K562 (cell line): ENCODE data around the gene ZSCAN25. TPM values are rescaled to one million over a fixed set of nuclear protein-coding genes. Genes with fewer than 3 reads are reported as not detected.

ENCODE experiments used
- ATAC-seq: fragments of 200-7000 bp; cut with Tn5 transposase; 3 replicates; pipeline ENCODE4 v1.9.1; 2020; ENCODE audit warnings: moderate library complexity
- BruUV-seq: library from RNA; stranded (reverse); fragments of 400-500 nt; replicated peaks from 2 replicates; lab custom pipeline; 2021; lab: Mats Ljungman, UMichigan
- CTCF ChIA-PET: fragments of 300-600 bp; formaldehyde crosslinking; extraction: SDS; loops from one replicate; lab custom pipeline; 2021; ENCODE audit warnings: low intra/inter-chr PET ratio; lab: Yijun Ruan, JAX
- POLR2A ChIA-PET: fragments of 300-600, 350-650 bp; sonication (Branson Sonifier 250); formaldehyde crosslinking; extraction: SDS; loops from one replicate; lab custom pipeline; 2021; ENCODE audit warnings: antibody characterized with exemption, inconsistent platforms; lab: Yijun Ruan, JAX
- DNase-seq, 4 experiments: peaks; one replicate each; pipeline versions ENCODE4 v3.0.0 to v3.0.0-alpha.2; 2011 to 2018; ENCODE audit warnings: low spot score in 3 of 4, mixed read lengths in 3 of 4; ENCODE audit errors: extremely low read depth in 1 of 4
- FAIRE-seq: peaks from 2 replicates; lab custom pipeline; 2011; peaks lifted over from hg19 to GRCh38; lab: Jason Lieb, UNC
- H2AFZ ChIP-seq: 2 replicates; pipeline ENCODE4 v1.6.0; 2011; ENCODE audit warnings: low read depth, low read length, control low read depth, inconsistent platforms
- H3K27ac ChIP-seq: fragments of 200-600 bp; 3 replicates; pipeline ENCODE4 v1.8.0; 2011; ENCODE audit warnings: low read depth, mild to moderate bottlenecking, control low read depth, inconsistent platforms, low read length, moderate library complexity, mixed read lengths; ENCODE audit errors: extremely low read depth
- H3K27me3 ChIP-seq, 2 experiments: fragments of 300-600 bp in 1 of 2; 2 replicates in 1 of 2; 3 replicates in 1 of 2; pipeline versions ENCODE4 v1.6.0 to v1.8.0; 2011; ENCODE audit warnings: inconsistent platforms in 2 of 2, low read length in 2 of 2, mild to moderate bottlenecking in 1 of 2, mixed read lengths in 1 of 2, moderate library complexity in 1 of 2; ENCODE audit not compliant: control insufficient read depth in 2 of 2, insufficient read depth in 2 of 2
- H3K36me3 ChIP-seq: fragments of 300-600 bp; 3 replicates; pipeline ENCODE4 v1.8.0; 2011; ENCODE audit warnings: mild to moderate bottlenecking, low read length, inconsistent platforms; ENCODE audit not compliant: control insufficient read depth, insufficient read depth
- H3K4me1 ChIP-seq, 2 experiments: fragments of 200-600 bp in 1 of 2; replicated peaks in 1 of 2; 2 replicates in 1 of 2; 3 replicates in 1 of 2; pipeline versions ENCODE4 v1.5.1 to v1.8.0; 2011; ENCODE audit warnings: inconsistent platforms in 2 of 2, low read length in 2 of 2, mild to moderate bottlenecking in 1 of 2, mixed read lengths in 1 of 2, moderate library complexity in 1 of 2; ENCODE audit not compliant: control insufficient read depth in 2 of 2, insufficient read depth in 2 of 2
- H3K4me2 ChIP-seq: 2 replicates; pipeline ENCODE4 v1.6.1; 2011; ENCODE audit warnings: low read length, control low read depth, inconsistent platforms, mixed read lengths; ENCODE audit not compliant: insufficient read depth
- H3K4me3 ChIP-seq: fragments of 200-600 bp; sonication (generic), shearing (Covaris generic); 2 replicates; pipeline ENCODE4 v1.5.1; 2016; ENCODE audit warnings: control low read depth, inconsistent platforms
- H3K79me2 ChIP-seq: fragments of 200-600 bp; 3 replicates; pipeline ENCODE4 v1.8.0; 2011; ENCODE audit warnings: low read length, inconsistent platforms; ENCODE audit not compliant: control insufficient read depth, insufficient read depth
- H3K9ac ChIP-seq, 2 experiments: 2 replicates each; pipeline versions ENCODE4 v1.6.0 to v1.6.1; 2011; ENCODE audit warnings: low read depth in 2 of 2, low read length in 2 of 2, control low read depth in 1 of 2, inconsistent platforms in 1 of 2, mild to moderate bottlenecking in 1 of 2, mixed read lengths in 1 of 2; ENCODE audit not compliant: insufficient read depth in 1 of 2
- H3K9me1 ChIP-seq: one replicate; pipeline ENCODE4 v1.6.0; 2011; ENCODE audit warnings: inconsistent platforms, mild to moderate bottlenecking, low read length, moderate library complexity; ENCODE audit not compliant: control insufficient read depth, insufficient read depth
- H3K9me3 ChIP-seq: replicated peaks from 2 replicates; pipeline ENCODE4 v1.5.1; 2011; ENCODE audit warnings: low read depth, low read length, inconsistent platforms; ENCODE audit not compliant: control insufficient read depth, insufficient read depth
- H4K20me1 ChIP-seq: replicated peaks from 2 replicates; pipeline ENCODE4 v1.6.1; 2011; ENCODE audit warnings: low read length, inconsistent platforms, mixed read lengths; ENCODE audit not compliant: control insufficient read depth, insufficient read depth
- CCNT2 ChIP-seq: IDR thresholded peaks from 2 replicates; pipeline ENCODE4 v1.6.1; 2011; ENCODE audit warnings: borderline replicate concordance, low read depth, mild to moderate bottlenecking, moderate library complexity, mixed read lengths, low read length; ENCODE audit not compliant: insufficient read length; ENCODE audit errors: extremely low read depth
- DMBX1 ChIP-seq: fragments of 250-450 bp; sonication (Bioruptor Pico); IDR thresholded peaks from 2 replicates; pipeline ENCODE4 v1.8.0; 2022; ENCODE audit warnings: inconsistent platforms, mild to moderate bottlenecking, moderate library complexity, borderline replicate concordance
- DNMT1 ChIP-seq: fragments of 450-650 bp; IDR thresholded peaks from 2 replicates; pipeline ENCODE4 v1.6.1; 2016; ENCODE audit warnings: antibody characterized with exemption, mild to moderate bottlenecking
- EP400 ChIP-seq: fragments of 450-650 bp; IDR thresholded peaks from 2 replicates; pipeline ENCODE4 v1.6.1; 2017; ENCODE audit warnings: antibody characterized with exemption, mild to moderate bottlenecking, moderate library complexity
- EZH2 ChIP-seq: IDR thresholded peaks from 2 replicates; pipeline ENCODE4 v1.6.1; 2012; ENCODE audit warnings: low read depth, mild to moderate bottlenecking, inconsistent platforms, low read length, borderline replicate concordance
- FOSL1 ChIP-seq: fragments of 200-800 bp; sonication (Bioruptor generic); conservative IDR thresholded peaks from 2 replicates; pipeline ENCODE4 v1.6.1; 2016; ENCODE audit warnings: missing genetic modification characterization, missing compliant biosample characterization
- KAT8 ChIP-seq: fragments of 450-650 bp; IDR thresholded peaks from 2 replicates; pipeline ENCODE4 v1.6.1; 2016; ENCODE audit warnings: low read depth, mild to moderate bottlenecking
- LARP7 ChIP-seq: fragments of 450-650 bp; IDR thresholded peaks from 2 replicates; pipeline ENCODE4 v1.6.1; 2016
- PTRF ChIP-seq: fragments of 450-650 bp; IDR thresholded peaks from 2 replicates; pipeline ENCODE4 v1.6.1; 2016; ENCODE audit warnings: mild to moderate bottlenecking, missing genetic modification characterization, missing compliant biosample characterization
- SFPQ ChIP-seq: fragments of 200-400 bp; formaldehyde crosslinking; IDR thresholded peaks from 2 replicates; pipeline ENCODE4 v1.6.1; 2017; ENCODE audit warnings: mild to moderate bottlenecking, low read depth, low read length, moderate library complexity
- SIN3B ChIP-seq: fragments of 450-650 bp; IDR thresholded peaks from 2 replicates; pipeline ENCODE4 v1.6.1; 2017; ENCODE audit warnings: low read depth, mild to moderate bottlenecking, moderate library complexity
- SMARCC2 ChIP-seq: fragments of 450-650 bp; IDR thresholded peaks from 2 replicates; pipeline ENCODE4 v1.6.1; 2017; ENCODE audit warnings: antibody characterized with exemption, moderate library complexity, mild to moderate bottlenecking, low read depth
- SP2 ChIP-seq: IDR thresholded peaks from 2 replicates; pipeline ENCODE4 v1.6.1; 2011; ENCODE audit warnings: mild to moderate bottlenecking, low read depth, low read length, moderate library complexity; ENCODE audit not compliant: poor library complexity, severe bottlenecking; ENCODE audit errors: extremely low read depth
- TAF9B ChIP-seq: fragments of 450-650 bp; IDR thresholded peaks from 2 replicates; pipeline ENCODE4 v1.6.1; 2018; ENCODE audit warnings: mild to moderate bottlenecking; ENCODE audit not compliant: partially characterized antibody
- TCF7L2 ChIP-seq: fragments of 150-350 bp; IDR thresholded peaks from 2 replicates; pipeline ENCODE4 v1.6.1; 2016; ENCODE audit warnings: low read depth, mild to moderate bottlenecking, low read length, moderate library complexity
- TSC22D4 ChIP-seq: fragments of 450-650 bp; IDR thresholded peaks from 2 replicates; pipeline ENCODE4 v1.6.1; 2016; ENCODE audit warnings: missing genetic modification characterization, missing biosample characterization, control low read depth
- USF2 ChIP-seq: sonication (generic); formaldehyde crosslinking; IDR thresholded peaks from 2 replicates; pipeline ENCODE4 v1.5.0; 2020; ENCODE audit warnings: missing genetic modification reagents
- ZBTB1 ChIP-seq: sonication (generic); formaldehyde crosslinking; IDR thresholded peaks from 2 replicates; pipeline ENCODE4 v1.8.1; 2023; ENCODE audit warnings: missing genetic modification reagents, low read depth, mild to moderate bottlenecking, borderline replicate concordance
- ZNF274 ChIP-seq: IDR thresholded peaks from 2 replicates; pipeline ENCODE4 v1.6.1; 2011; ENCODE audit warnings: low read depth, mild to moderate bottlenecking, low read length, moderate library complexity, borderline replicate concordance
- ZSCAN29 ChIP-seq: fragments of 450-650 bp; IDR thresholded peaks from 2 replicates; pipeline ENCODE4 v1.6.1; 2017
- WGBS: fragments of 100-300 bp; shearing (Covaris generic); methylation state at CpG from one replicate; pipeline ENCODE4 v1.1.6; 2016; ENCODE audit warnings: low coverage, mixed read lengths; ENCODE audit not compliant: insufficient coverage; ENCODE audit errors: missing lambda C conversion rate; 5-methylcytosine and 5-hydroxymethylcytosine counted together
- in situ Hi-C: fragments of 300-500 bp; cut with MboI; formaldehyde crosslinking; loops from 4 replicates; pipeline ENCODE4 v1.15.0; 2018; ENCODE audit warnings: inconsistent platforms, mixed read lengths
- intact Hi-C: fragments of 100-400 bp; cut with micrococcal nuclease; formaldehyde crosslinking; loops from 2 replicates; pipeline ENCODE4 v1.14.2; 2022
- polyA plus RNA-seq, 8 experiments: library from polyadenylated mRNA; depleted of rRNA in 4 of 8; stranded (reverse) in 5 of 8; unstranded in 3 of 8; fragments of >200 nt; fragmentation: Nextera tagmentation in 2 of 8; fragmentation: Illumina TruSeq in 1 of 8; extraction: Ambion mirVana in 2 of 8; extraction: Trizol in 1 of 8; gene quantifications; 2 replicates each; pipeline versions ENCODE4 v1.2.1 to v1.2.3, GENCODE V29; 2011 to 2014; ENCODE audit warnings: inconsistent platforms in 1 of 8, missing spikeins in 1 of 8
- total RNA-seq, 7 experiments: library from RNA; depleted of rRNA in 6 of 7; stranded (reverse); fragments of >200 nt in 6 of 7; fragmentation: Illumina TruSeq in 2 of 7; extraction: Trizol in 2 of 7; gene quantifications; 2 replicates each; pipeline versions ENCODE4 v1.2.1 to v1.2.3, GENCODE V29; 2011 to 2021; ENCODE audit warnings: low replicate concordance in 1 of 7

ZSCAN25 gene
- total and polyA plus RNA-seq, 9 of the 15 experiments (the other 6 are each of a cell fraction or from before 2014, with no cell fraction given), result 0.94 to 18.4 (median 12.8) TPM

GRCh38 chr7:99622596-99622995 lies 5.8 kb downstream of the ZSCAN25 start:
- FAIRE-seq, result no peak
- H3K4me2 ChIP-seq, result no peak overlapping the region
- no peaks in the 10 kb centered on the region for H3K9me3 ChIP-seq
- no peaks in the 10 kb centered on the region for H3K9me1 ChIP-seq
- H4K20me1 ChIP-seq, result peaks cover 11% of the 10 kb centered on the region; the same call in 1 of the 2 replicates
- peaks cover 95% of the 10 kb centered on the region for H3K36me3 ChIP-seq
- no peak overlapping the region for H3K9ac ChIP-seq
- 94% methylated on average over 8 of the region's 10 CpGs for WGBS
- DNase-seq, result no peak
- peaks cover 5 to 6% of the 10 kb centered on the region in 2 experiments; a peak in 4 of 5 replicates for H3K4me1 ChIP-seq
- ChIA-PET CTCF (no interaction called here), POLR2A (interaction anchor here (0.6 to 2.1 kb wide), 3 partner anchors 9 to 297 kb away, joined by 4 to 11 read pairs (median 6); partner anchors contain the start of gene TRIM4)
- H3K79me2 ChIP-seq, result peaks cover 8% of the 10 kb centered on the region
- ATAC-seq, result no peak
- H3K27ac ChIP-seq, result no peak overlapping the region
- intact Hi-C loops (no loop called here), in situ Hi-C loops (no loop called here)
- no peak overlapping the region for H3K4me3 ChIP-seq
- no peaks in the 10 kb centered on the region for H3K27me3 ChIP-seq
- BruUV-seq, result no TSS peak
- no peak overlapping the region for H2AFZ ChIP-seq
- no peak for TF ChIP-seq EZH2
- TF ChIP-seq SFPQ, result no peak
- no peak for TF ChIP-seq SMARCC2
- TF ChIP-seq TCF7L2, result no peak
- no peak for TF ChIP-seq DNMT1
- no peak for TF ChIP-seq DMBX1 (CRISPR knock-in tag)
- TF ChIP-seq ZNF274, result no peak
- TF ChIP-seq EP400, result no peak
- no peak for TF ChIP-seq CCNT2
- no peak for TF ChIP-seq TAF9B
- TF ChIP-seq TSC22D4 (tag), result no peak
- no peak for TF ChIP-seq USF2
- TF ChIP-seq ZBTB1 (CRISPR knock-in tag), result no peak
- no peak for TF ChIP-seq LARP7
- no peak for TF ChIP-seq SIN3B
- no peak for TF ChIP-seq FOSL1 (tag)
- TF ChIP-seq PTRF (tag), result no peak
- TF ChIP-seq KAT8, result no peak
- TF ChIP-seq SP2, result no peak
- TF ChIP-seq ZSCAN29, result no peak
